DND-41 (cell line): ENCODE data around the gene MEIOC.
"Not testable (repeated sequence)": the region's sequence is repeated elsewhere in the genome, so short reads cannot be mapped to it uniquely, and the experiment has no call there.

Source experiments
- ATAC-seq: fragments of 200-7000 bp; cut with Tn5 transposase; 3 replicates; pipeline ENCODE4 v1.9.1; 2021; ENCODE audit warnings: low read depth; ENCODE audit not compliant: insufficient read depth
- DNase-seq: peaks from one replicate; pipeline ENCODE4 v3.0.0-alpha.2; 2020
- H2AFZ ChIP-seq: 2 replicates; pipeline ENCODE4 v1.6.0; 2012; ENCODE audit warnings: low read depth, low read length
- H3K27ac ChIP-seq: 2 replicates; pipeline ENCODE4 v1.5.1; 2012; ENCODE audit warnings: low read length, inconsistent platforms
- H3K27me3 ChIP-seq: fragments of 200-600 bp; sonication (generic); 2 replicates; pipeline ENCODE4 v1.6.0; 2012; ENCODE audit warnings: low read length, mild to moderate bottlenecking, inconsistent platforms; ENCODE audit not compliant: insufficient read depth, poor library complexity
- H3K36me3 ChIP-seq: 2 replicates; pipeline ENCODE4 v1.5.1; 2012; ENCODE audit warnings: low read length, inconsistent platforms; ENCODE audit not compliant: insufficient read depth
- H3K4me1 ChIP-seq: 2 replicates; pipeline ENCODE4 v1.5.1; 2012; ENCODE audit warnings: mild to moderate bottlenecking, low read length; ENCODE audit not compliant: insufficient read depth
- H3K4me2 ChIP-seq: 2 replicates; pipeline ENCODE4 v1.6.0; 2012; ENCODE audit warnings: mild to moderate bottlenecking, moderate library complexity, low read length, inconsistent platforms; ENCODE audit not compliant: insufficient read depth
- H3K4me3 ChIP-seq, 2 experiments: fragments of 200-600 bp in 1 of 2; shearing (Covaris generic) in 1 of 2; 2 replicates each; pipeline ENCODE4 v1.5.1; 2012 to 2016; ENCODE audit warnings: inconsistent platforms in 2 of 2, low read length in 2 of 2, mild to moderate bottlenecking in 2 of 2, low read depth in 1 of 2, moderate library complexity in 1 of 2
- H3K79me2 ChIP-seq: 2 replicates; pipeline ENCODE4 v1.6.0; 2012; ENCODE audit warnings: low read length, inconsistent platforms; ENCODE audit not compliant: insufficient read depth
- H3K9ac ChIP-seq: 2 replicates; pipeline ENCODE4 v1.6.0; 2012; ENCODE audit warnings: low read depth, mild to moderate bottlenecking, inconsistent platforms, low read length, moderate library complexity
- H3K9me3 ChIP-seq: 2 replicates; pipeline ENCODE4 v1.5.1; 2012; ENCODE audit warnings: low read length, moderate library complexity, mild to moderate bottlenecking, inconsistent platforms; ENCODE audit not compliant: insufficient read depth, severe bottlenecking
- H4K20me1 ChIP-seq: 2 replicates; pipeline ENCODE4 v1.6.0; 2012; ENCODE audit warnings: low read length; ENCODE audit not compliant: insufficient read depth
- CTCF ChIP-seq: IDR thresholded peaks from 2 replicates; pipeline ENCODE4 v1.5.1; 2012; ENCODE audit warnings: borderline replicate concordance, low read length, moderate library complexity, mild to moderate bottlenecking; ENCODE audit not compliant: poor library complexity, severe bottlenecking; ENCODE audit errors: extremely low read depth
- EZH2 ChIP-seq: IDR thresholded peaks from 3 replicates; pipeline ENCODE4 v1.6.1; 2012; ENCODE audit warnings: borderline replicate concordance, low read depth, mild to moderate bottlenecking, moderate library complexity, low read length, inconsistent platforms; ENCODE audit not compliant: severe bottlenecking

MEIOC gene

GRCh38 chr17:44614862-44615261 is 41.4 kb upstream of the MEIOC start:
- Histone ChIP-seq H3K4me2 (no peak overlapping the region), H3K4me3 (no peak overlapping the region), H3K27me3 (no peaks in the 10 kb centered on the region), H3K79me2 (no peaks in the 10 kb centered on the region), H3K27ac (no peak overlapping the region), H3K9ac (no peak overlapping the region), H2AFZ (no peak overlapping the region), H4K20me1 (no peaks in the 10 kb centered on the region), H3K4me1 (no peaks in the 10 kb centered on the region), H3K36me3 (no peaks in the 10 kb centered on the region), H3K9me3 (no peaks in the 10 kb centered on the region)
- DNase-seq (no peak), ATAC-seq (no peak)
- TF ChIP-seq EZH2, result no peak
- no peak for TF ChIP-seq CTCF

- DNase-seq, H4K20me1 ChIP-seq, H3K4me3 ChIP-seq, H3K9me3 ChIP-seq, H3K27ac ChIP-seq, H3K4me2 ChIP-seq, ATAC-seq, H2AFZ ChIP-seq, H3K9ac ChIP-seq, H3K27me3 ChIP-seq, H3K79me2 ChIP-seq, H3K36me3 ChIP-seq, H3K4me1 ChIP-seq: not testable (repeated sequence)
These were observed 37.6 kb upstream of the MEIOC start for GRCh38 chr17:44618652-44619051.

- no peaks in the 10 kb centered on the region for H3K9me3 ChIP-seq
- ATAC-seq (no peak), DNase-seq (no peak)
- H3K79me2 ChIP-seq, result no peaks in the 10 kb centered on the region
- no peaks in the 10 kb centered on the region for H4K20me1 ChIP-seq
- H3K27me3 ChIP-seq, result no peaks in the 10 kb centered on the region
- H3K4me2 ChIP-seq, result no peak overlapping the region
- TF ChIP-seq CTCF (peak; percentile 30), EZH2 (no peak)
- H2AFZ ChIP-seq, result no peak overlapping the region
- no peaks in the 10 kb centered on the region for H3K36me3 ChIP-seq
- no peak overlapping the region for H3K9ac ChIP-seq
- H3K4me3 ChIP-seq, result no peak overlapping the region
- H3K4me1 ChIP-seq, result no peaks in the 10 kb centered on the region
- H3K27ac ChIP-seq, result no peak overlapping the region
These were observed 33.1 kb upstream of the MEIOC start for GRCh38 chr17:44623070-44623725.

GRCh38 chr17:44627513-44628242 is 28.6 kb upstream of the MEIOC start:
- Histone ChIP-seq H3K4me3 (no peak overlapping the region), H3K27me3 (peaks cover 4% of the 10 kb centered on the region), H4K20me1 (no peaks in the 10 kb centered on the region), H3K4me2 (no peak overlapping the region), H3K9ac (no peak overlapping the region), H2AFZ (no peak overlapping the region), H3K27ac (no peak overlapping the region), H3K4me1 (no peaks in the 10 kb centered on the region), H3K36me3 (no peaks in the 10 kb centered on the region), H3K79me2 (no peaks in the 10 kb centered on the region), H3K9me3 (no peaks in the 10 kb centered on the region)
- ATAC-seq, result no peak
- DNase-seq, result no peak
- no peak for TF ChIP-seq CTCF
- TF ChIP-seq EZH2, result no peak
